Liver (tissue), 9 donors: Measurements from ENCODE around the gene RPTOR. TPM values are rescaled to one million over a fixed set of nuclear protein-coding genes. Genes with fewer than 3 reads are reported as not detected.
"Not testable (repeated sequence)": the region's sequence is repeated elsewhere in the genome, so short reads cannot be mapped to it uniquely, and the experiment has no call there.

Experiments used
- DNase-seq: peaks from one replicate; pipeline ENCODE4 v3.0.0-alpha.2; 2017; ENCODE audit warnings: low spot score
- H3K27ac ChIP-seq, 2 donors: one replicate each; pipeline ENCODE4 v1.7.0; 2013; ENCODE audit warnings: inconsistent platforms in 2 of 2, low read length in 2 of 2, control low read depth in 1 of 2, low read depth in 1 of 2, mild to moderate bottlenecking in 1 of 2
- H3K27me3 ChIP-seq, 4 donors: one replicate each; pipeline versions ENCODE4 v1.6.1 to v1.7.0; 2013; ENCODE audit warnings: low read length in 3 of 4, inconsistent platforms in 1 of 4, mild to moderate bottlenecking in 1 of 4, moderate library complexity in 1 of 4; ENCODE audit not compliant: control insufficient read depth in 4 of 4, insufficient read depth in 4 of 4
- H3K36me3 ChIP-seq, 4 donors: one replicate each; pipeline versions ENCODE4 v1.6.1 to v1.7.0; 2013; ENCODE audit warnings: low read length in 3 of 4, mild to moderate bottlenecking in 3 of 4, low read depth in 1 of 4, moderate library complexity in 1 of 4; ENCODE audit not compliant: control insufficient read depth in 4 of 4, insufficient read depth in 3 of 4
- H3K4me1 ChIP-seq, 4 donors: one replicate each; pipeline versions ENCODE4 v1.6.1 to v1.7.0; 2013; ENCODE audit warnings: low read length in 3 of 4, mild to moderate bottlenecking in 3 of 4, moderate library complexity in 1 of 4; ENCODE audit not compliant: control insufficient read depth in 4 of 4, insufficient read depth in 4 of 4
- H3K4me3 ChIP-seq, 3 donors: one replicate each; pipeline versions ENCODE4 v1.6.1 to v1.7.0; 2013; ENCODE audit warnings: low read length in 3 of 3, control low read depth in 1 of 3, low read depth in 1 of 3, mild to moderate bottlenecking in 1 of 3
- H3K9ac ChIP-seq, 2 donors: one replicate each; pipeline ENCODE4 v1.7.0; 2013; ENCODE audit warnings: low read length in 2 of 2, mild to moderate bottlenecking in 2 of 2, moderate library complexity in 2 of 2, control low read depth in 1 of 2, low read depth in 1 of 2
- H3K9me3 ChIP-seq, 4 donors: one replicate each; pipeline versions ENCODE4 v1.6.1 to v1.7.0; 2013; ENCODE audit warnings: low read length in 3 of 4; ENCODE audit not compliant: control insufficient read depth in 4 of 4
- CTCF ChIP-seq: fragments of 150-350 bp; IDR thresholded peaks from 2 replicates; pipeline ENCODE4 v1.5.1; 2017; ENCODE audit warnings: improper control_type of control experiment, low read depth, low read length; ENCODE audit not compliant: missing input control
- EGR1 ChIP-seq, 2 donors: IDR thresholded peaks; 2 replicates each; pipeline ENCODE4 v1.6.1; 2016 to 2018; ENCODE audit warnings: antibody characterized with exemption in 2 of 2, low read depth in 2 of 2
- FOXA1 ChIP-seq: IDR thresholded peaks from 2 replicates; pipeline ENCODE4 v1.6.1; 2016; ENCODE audit warnings: antibody characterized with exemption
- GABPA ChIP-seq, 2 donors: IDR thresholded peaks in 1 of 2; conservative IDR thresholded peaks in 1 of 2; 2 replicates each; pipeline ENCODE4 v1.6.1; 2016; ENCODE audit warnings: antibody characterized with exemption in 2 of 2, mild to moderate bottlenecking in 1 of 2, moderate library complexity in 1 of 2
- NR2F2 ChIP-seq: IDR thresholded peaks from 2 replicates; pipeline ENCODE4 v1.6.1; 2016; ENCODE audit warnings: antibody characterized with exemption
- RAD21 ChIP-seq, 2 donors: IDR thresholded peaks; 2 replicates each; pipeline ENCODE4 v1.6.1; 2016; ENCODE audit warnings: antibody characterized with exemption in 2 of 2, mild to moderate bottlenecking in 2 of 2
- TAF1 ChIP-seq: conservative IDR thresholded peaks from 2 replicates; pipeline ENCODE4 v1.6.1; 2016; ENCODE audit warnings: antibody characterized with exemption, mild to moderate bottlenecking
- ZBTB33 ChIP-seq: IDR thresholded peaks from 2 replicates; pipeline ENCODE4 v1.6.1; 2016; ENCODE audit warnings: antibody characterized with exemption
- WGBS: extraction: QIAGEN DNeasy Blood & Tissue Kit; methylation state at CpG from one replicate; pipeline ENCODE4 v1.1.7; 2013; 5-methylcytosine and 5-hydroxymethylcytosine counted together
- polyA plus RNA-seq, 2 donors: library from polyadenylated mRNA; stranded (reverse) in 1 of 2; unstranded in 1 of 2; fragments of 200-250 nt in 1 of 2; fragments of >200 nt in 1 of 2; fragmentation: Nextera tagmentation in 1 of 2; extraction: Ambion mirVana in 1 of 2; gene quantifications; one replicate each; pipeline versions ENCODE4 v1.2.1 to v1.2.3, GENCODE V29; 2013 to 2015
- total RNA-seq, 2 donors: library from RNA; depleted of rRNA; stranded (reverse); fragments of >200 nt; gene quantifications; one replicate each; pipeline ENCODE4 v1.2.3, GENCODE V29; 2014
- donor health status: healthy.
- donor health status: healthy.
- donor health status: healthy.
- donor health status: healthy.
- donor health status: healthy.

Gene RPTOR
- total and polyA plus RNA-seq, 4 donors = 4.8 to 25.4 (median 11.6) TPM

GRCh38 chr17:80874866-80875445 is 330.3 kb downstream of the RPTOR start:
- peaks cover 0 to 2% (median 0%) of the 10 kb centered on the region in 4 donors for H3K36me3 ChIP-seq
- no peaks in the 10 kb centered on the region for H3K27me3 ChIP-seq
- peaks cover 0 to 5% (median 0%) of the 10 kb centered on the region in 4 donors for H3K4me1 ChIP-seq
- no peak overlapping the region for H3K9ac ChIP-seq
- WGBS = 97% methylated on average over 19 of the region's 19 CpGs
- no peak overlapping the region for H3K27ac ChIP-seq
- no peak for DNase-seq
- H3K4me3 ChIP-seq = no peak overlapping the region
- no peaks in the 10 kb centered on the region for H3K9me3 ChIP-seq
- TF ChIP-seq RAD21 (IDR thresholded peaks at IDR 0.05) (no peak), NR2F2 (no peak), GABPA (IDR thresholded peaks at IDR 0.05 in 1 of 2, conservative IDR thresholded peaks at IDR 0.05 in 1 of 2) (no peak), CTCF (no peak), TAF1 (no peak), FOXA1 (no peak), ZBTB33 (no peak), EGR1 (IDR thresholded peaks at IDR 0.05; ENCODE audit: low read depth in 2 of 2) (no peak)

- H3K36me3 ChIP-seq, H3K9me3 ChIP-seq, H3K4me1 ChIP-seq, H3K4me3 ChIP-seq, H3K27ac ChIP-seq, H3K27me3 ChIP-seq, H3K9ac ChIP-seq, DNase-seq: not testable (repeated sequence)
- WGBS = 98% methylated on average over 29 of the region's 29 CpGs
These were observed 330.9 kb downstream of the RPTOR start for GRCh38 chr17:80875480-80875995.

GRCh38 chr17:80876456-80876949 is 331.9 kb downstream of the RPTOR start:
- not testable (repeated sequence) for DNase-seq, H3K9ac ChIP-seq, H3K36me3 ChIP-seq, H3K27ac ChIP-seq, H3K4me3 ChIP-seq, H3K9me3 ChIP-seq, H3K4me1 ChIP-seq, H3K27me3 ChIP-seq
- 95% methylated on average over 30 of the region's 39 CpGs for WGBS
